GM21786 (cell line): ENCODE measurements around the gene MAGEA8.
"Not testable (repeated sequence)": the region's sequence is repeated elsewhere in the genome, so short reads cannot be mapped to it uniquely, and the experiment has no call there.

ENCODE experiments used
- ATAC-seq: cut with Tn5 transposase; IDR thresholded peaks from one replicate; pipeline ENCODE4 v1.9.1; 2021; ENCODE audit not compliant: unreplicated experiment

The MAGEA8 gene

GRCh38 chrX:149903889-149904748, 23.1 kb downstream of the MAGEA8 start:
- ATAC-seq = peak; percentile 72

DNA sequence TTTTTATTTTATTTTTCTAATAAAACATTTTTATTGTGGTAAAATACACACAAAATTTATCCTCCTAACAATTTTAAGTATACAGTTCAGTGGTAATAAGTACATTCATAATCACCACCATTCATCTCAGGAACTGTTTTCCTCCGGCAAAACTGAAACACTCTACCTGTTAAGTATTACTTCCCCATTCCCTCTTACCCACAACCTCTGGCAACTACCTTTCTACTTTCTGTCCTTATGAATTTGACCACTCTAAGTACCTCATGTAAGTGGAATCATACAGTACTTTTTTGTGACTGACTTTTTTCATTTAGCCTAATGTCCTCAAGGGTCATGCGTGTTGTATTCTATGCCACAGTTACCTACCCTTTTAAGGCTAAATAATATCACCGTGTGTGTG, 27.3 kb downstream of the MAGEA8 start:
- peak; percentile 65 for ATAC-seq

- ATAC-seq = no peak
These were observed 27.7 kb downstream of the MAGEA8 start for GRCh38 chrX:149908727-149909126.

GRCh38 chrX:149909324-149910177, 28.6 kb downstream of the MAGEA8 start:
- no peak for ATAC-seq

GRCh38 chrX:149910178-149910695, 29.3 kb downstream of the MAGEA8 start:
- ATAC-seq = no peak

- peak; percentile 89 for ATAC-seq
These were observed 35.9 kb downstream of the MAGEA8 start for GRCh38 chrX:149916745-149917392.

DNA sequence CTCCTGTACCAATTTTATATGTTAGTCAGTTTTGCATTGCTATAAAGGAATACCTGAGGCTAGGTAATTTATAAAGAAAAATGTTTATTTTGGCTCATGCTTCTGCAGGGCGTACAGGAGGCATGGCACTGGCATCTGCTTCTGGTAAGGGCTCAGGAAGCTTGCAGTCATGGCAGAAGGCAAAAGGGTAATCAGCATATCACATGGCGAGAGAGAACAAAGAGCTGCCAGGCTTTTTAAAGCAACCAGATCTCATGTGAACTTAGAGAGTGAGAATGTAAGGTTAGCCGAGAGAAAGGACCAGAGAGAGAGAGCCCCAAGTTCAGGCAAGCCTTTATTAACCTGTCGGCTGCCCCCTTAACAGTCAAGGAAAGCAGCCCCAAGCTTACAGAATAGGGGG, 42.9 kb downstream of the MAGEA8 start:
- ATAC-seq = not testable (repeated sequence)

GRCh38 chrX:149924434-149924833, 43.5 kb downstream of the MAGEA8 start:
- ATAC-seq = not testable (repeated sequence)

- ATAC-seq = peak; percentile 47
These were observed 46.4 kb downstream of the MAGEA8 start for GRCh38 chrX:149927245-149927963.

- ATAC-seq = not testable (repeated sequence)
These were observed 46.9 kb downstream of the MAGEA8 start for GRCh38 chrX:149927964-149928258.

GRCh38 chrX:149928635-149929034, 47.7 kb downstream of the MAGEA8 start:
- ATAC-seq = not testable (repeated sequence)

DNA sequence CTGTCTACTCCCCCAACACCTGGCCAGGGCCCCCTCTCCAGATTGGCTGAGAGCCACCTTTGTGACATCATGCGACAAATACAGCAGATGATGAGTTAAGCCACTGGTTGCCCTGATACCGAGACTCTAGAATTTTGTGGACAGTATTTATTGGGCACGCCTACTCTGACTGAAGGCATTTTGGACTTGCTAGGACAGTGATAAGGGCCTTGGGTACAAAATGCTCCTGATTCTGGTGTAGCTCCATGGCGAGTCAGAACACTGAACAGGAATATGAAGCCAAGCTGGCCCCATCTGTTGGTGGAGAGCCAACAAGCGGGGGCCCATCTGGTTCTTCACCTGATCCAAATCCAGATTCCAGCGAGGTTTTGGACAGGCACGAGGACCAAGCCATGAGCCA, 48.4 kb downstream of the MAGEA8 start, which contains the start of gene HSFX4:
Gene HSFX4 (plus strand): TSS at position 174 of the 400 bp plus-strand sequence. CDS start 72 bp downstream, at position 246.
- not testable (repeated sequence) for ATAC-seq

DNA sequence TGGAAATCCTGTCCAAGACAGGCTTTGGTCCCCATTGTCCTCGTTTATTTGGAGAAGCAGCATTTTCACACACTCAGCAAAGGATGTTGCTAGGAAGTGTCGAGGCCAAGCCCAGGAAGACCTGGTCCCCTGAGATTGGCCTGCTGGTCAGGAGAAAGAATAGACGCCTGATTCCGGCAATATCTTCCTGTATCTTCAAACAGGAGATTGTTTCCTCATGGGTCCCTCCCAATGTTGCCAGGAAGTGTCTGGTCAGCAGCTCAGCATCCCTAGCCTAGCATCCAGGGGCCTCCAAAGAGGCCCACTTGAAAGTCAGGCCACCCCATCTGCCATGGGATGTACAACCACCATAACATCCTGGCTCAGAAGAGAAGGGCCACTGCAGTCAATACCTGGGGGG, 50.4 kb downstream of the MAGEA8 start:
- ATAC-seq = not testable (repeated sequence)

DNA sequence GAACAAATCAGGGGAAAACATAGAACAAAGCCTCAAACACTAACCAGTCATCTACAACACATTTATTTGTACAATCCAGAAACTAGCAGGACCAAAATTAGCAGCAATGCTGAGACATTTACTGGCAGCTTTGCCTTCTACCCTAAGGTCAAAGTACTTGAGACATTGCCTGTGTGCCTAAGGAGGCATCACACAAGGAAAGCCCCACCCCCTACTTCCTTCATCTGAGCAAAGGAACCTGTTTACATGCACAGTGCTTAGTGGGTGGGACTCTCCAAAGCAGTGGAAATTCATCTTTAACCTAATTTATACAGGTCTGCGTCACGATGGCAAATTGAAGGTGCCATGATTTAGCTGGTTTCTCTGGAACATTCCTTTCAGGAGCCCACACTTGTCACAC, 51.2 kb downstream of the MAGEA8 start:
- ATAC-seq = not testable (repeated sequence)

GRCh38 chrX:149932970-149933369, 52.0 kb downstream of the MAGEA8 start:
- ATAC-seq = not testable (repeated sequence)

DNA sequence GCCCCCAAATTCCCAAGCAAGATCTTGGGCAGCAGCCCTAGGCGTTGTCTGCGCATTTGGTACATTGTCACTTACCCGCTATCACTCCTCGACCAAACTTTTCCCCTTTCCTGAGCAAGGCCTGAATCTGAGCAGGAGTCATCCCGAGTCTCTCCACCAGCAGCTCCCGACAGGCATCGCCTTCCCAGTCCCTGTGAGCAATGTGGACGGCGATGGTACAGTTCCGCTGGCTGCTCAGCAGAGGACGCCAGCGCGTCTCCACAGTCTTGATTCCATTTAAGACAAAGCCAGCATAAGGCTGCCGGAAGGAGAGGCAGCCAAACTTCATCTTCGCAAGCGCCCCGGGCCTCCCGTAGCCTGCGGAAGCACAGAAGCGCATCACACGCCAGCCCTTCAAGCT, 52.6 kb downstream of the MAGEA8 start:
- not testable (repeated sequence) for ATAC-seq
